HG03196 (cell line): ENCODE data around the gene NOD2.

ENCODE experiments used
- ATAC-seq: cut with Tn5 transposase; IDR thresholded peaks from one replicate; pipeline ENCODE4 v1.9.1; 2021; ENCODE audit not compliant: unreplicated experiment

The NOD2 gene

GRCh38 chr16:50690177-50690576 lies 3.2 kb upstream of the NOD2 start:
- no peak for ATAC-seq

- ATAC-seq, result no peak
These were observed 785 bp upstream of the NOD2 start for GRCh38 chr16:50692644-50692998.

- ATAC-seq, result no peak
These were observed 800 bp downstream of the NOD2 start for GRCh38 chr16:50694206-50694605.

GRCh38 chr16:50695017-50696000 lies 1.9 kb downstream of the NOD2 start:
- ATAC-seq, result no peak

GRCh38 chr16:50696126-50696525 lies 2.7 kb downstream of the NOD2 start:
- ATAC-seq, result peak; percentile 21

- peak; percentile 52 for ATAC-seq
These were observed 3.4 kb downstream of the NOD2 start for GRCh38 chr16:50696575-50697420.

GRCh38 chr16:50697421-50697715 lies 4.0 kb downstream of the NOD2 start:
- no peak for ATAC-seq

- ATAC-seq, result peak; percentile 42
These were observed 4.7 kb downstream of the NOD2 start for GRCh38 chr16:50697881-50698767.

- ATAC-seq, result no peak
These were observed 6.1 kb downstream of the NOD2 start for GRCh38 chr16:50699326-50700159.

GRCh38 chr16:50702725-50703124 lies 9.3 kb downstream of the NOD2 start:
- no peak for ATAC-seq

- ATAC-seq, result no peak
These were observed 10.8 kb downstream of the NOD2 start for GRCh38 chr16:50704245-50704644.

GRCh38 chr16:50705436-50706110 lies 12.2 kb downstream of the NOD2 start:
- ATAC-seq, result no peak

- no peak for ATAC-seq
These were observed 12.8 kb downstream of the NOD2 start for GRCh38 chr16:50706250-50706649.

- ATAC-seq, result no peak
These were observed 15.1 kb downstream of the NOD2 start for GRCh38 chr16:50708373-50709060.

- ATAC-seq, result no peak
These were observed 15.8 kb downstream of the NOD2 start for GRCh38 chr16:50709061-50709684.

- ATAC-seq, result no peak
These were observed 16.6 kb downstream of the NOD2 start for GRCh38 chr16:50709980-50710379.

GRCh38 chr16:50711040-50711439 lies 17.6 kb downstream of the NOD2 start:
- ATAC-seq, result no peak

GRCh38 chr16:50711862-50712559 lies 18.6 kb downstream of the NOD2 start:
- ATAC-seq, result no peak
